ENCODE measurements around the gene AKIP1. TPM values are rescaled to one million over a fixed set of nuclear protein-coding genes. Genes with fewer than 3 reads are reported as not detected.

The AKIP1 gene
- polyA plus RNA-seq, 1 experiment: 41.4 TPM

DNA sequence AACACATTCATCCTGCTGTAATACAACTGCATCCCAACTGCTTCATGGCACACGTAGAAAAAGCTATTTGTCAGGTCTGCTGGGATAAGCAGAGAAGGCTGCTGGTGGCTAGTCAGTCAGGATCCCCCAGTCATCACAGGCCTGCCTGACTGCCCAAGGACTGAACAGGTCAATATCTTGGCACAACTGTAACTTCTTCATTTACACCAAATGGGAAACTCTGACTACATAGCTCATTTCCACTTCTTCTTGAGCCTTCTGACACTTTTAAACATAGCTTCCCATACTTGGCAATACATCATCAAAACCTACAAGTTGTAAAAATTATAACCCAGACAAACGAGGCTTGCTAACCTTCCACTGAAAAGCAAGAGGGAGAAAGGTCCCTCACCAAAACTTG is 50.4 kb downstream of the AKIP1 start:
- no peak for DNase-seq (ENCODE audit: low read depth, low spot score)
- Histone ChIP-seq H3K4me3 (ENCODE audit: low read depth, low read length) (no peak overlapping the region), H3K27me3 (ENCODE audit: control insufficient read depth, insufficient read depth, low read length) (no peaks in the 10 kb centered on the region), H3K27ac (ENCODE audit: low read depth, low read length) (no peak overlapping the region), H3K9me3 (ENCODE audit: control insufficient read depth, insufficient read depth, low read length) (no peaks in the 10 kb centered on the region; the same call in 1 of the 2 replicates)
- POLR2A ChIA-PET: no interaction called here
- no peak for TF ChIP-seq CTCF (IDR thresholded peaks at IDR 0.05; ENCODE audit: low read depth, low read length)
- CTCF ChIA-PET: interaction anchor here (1.0 to 3.5 kb wide), 6 partner anchors 13 to 321 kb away, joined by 3 to 33 read pairs (median 5); no protein-coding TSS in a partner anchor

- DNase-seq (ENCODE audit: low read depth, low spot score): no peak
- CTCF ChIA-PET: interaction anchor here (0.6 to 1.5 kb wide), 2 partner anchors 48 to 175 kb away, joined by 3 to 9 read pairs; no protein-coding TSS in a partner anchor
Observed at GRCh38 chr11:8962841-8963240, 51.9 kb downstream of the AKIP1 start.

GRCh38 chr11:8963569-8964323 is 52.8 kb downstream of the AKIP1 start:
- H3K27ac ChIP-seq (ENCODE audit: low read depth, low read length): peak overlapping the region; percentile 89
- POLR2A ChIA-PET: interaction anchor here (1.0 to 1.8 kb wide), 6 partner anchors 40 to 277 kb away, joined by 3 to 7 read pairs (median 6); partner anchors contain the start of gene NRIP3
- peak overlapping the region; percentile 93 for H3K4me3 ChIP-seq (ENCODE audit: low read depth, low read length)

More at GRCh38 chr11:8962841-8963240, 51.9 kb downstream of the AKIP1 start:
- Histone ChIP-seq H3K27ac (ENCODE audit: low read depth, low read length) (no peak overlapping the region), H3K9me3 (ENCODE audit: control insufficient read depth, insufficient read depth, low read length) (no peaks in the 10 kb centered on the region; the same call in 1 of the 2 replicates), H3K27me3 (ENCODE audit: control insufficient read depth, insufficient read depth, low read length) (no peaks in the 10 kb centered on the region), H3K4me3 (ENCODE audit: low read depth, low read length) (peak overlapping the region; percentile 93)
- TF ChIP-seq CTCF (IDR thresholded peaks at IDR 0.05; ENCODE audit: low read depth, low read length): no peak
- POLR2A ChIA-PET: interaction anchor here (1.6 kb wide), 1 partner anchor 274 kb away, joined by 3 read pairs; no protein-coding TSS in a partner anchor

GRCh38 chr11:8964324-8965320 is 53.6 kb downstream of the AKIP1 start, which contains the start of gene TMEM9B:
TMEM9B (minus strand) TSS chr11:8964442; CDS start chr11:8964313, 129 bp downstream.
- no peak for DNase-seq (ENCODE audit: low read depth, low spot score)
- CTCF ChIA-PET: interaction anchor here (0.7 to 1.5 kb wide), 4 partner anchors 22 to 173 kb away, joined by 3 to 9 read pairs (median 5); no protein-coding TSS in a partner anchor
- POLR2A ChIA-PET: interaction anchor here (0.6 to 1.8 kb wide), 10 partner anchors 17 to 293 kb away, joined by 3 to 7 read pairs (median 4); partner anchors contain the start of gene NRIP3

More at GRCh38 chr11:8963569-8964323, 52.8 kb downstream of the AKIP1 start:
- CTCF ChIA-PET: interaction anchor here (1.5 kb wide), 1 partner anchor 174 kb away, joined by 9 read pairs; no protein-coding TSS in a partner anchor
- no peak for TF ChIP-seq CTCF (IDR thresholded peaks at IDR 0.05; ENCODE audit: low read depth, low read length)
- H3K27me3 ChIP-seq (ENCODE audit: control insufficient read depth, insufficient read depth, low read length): no peaks in the 10 kb centered on the region
- no peak for DNase-seq (ENCODE audit: low read depth, low spot score)
- no peaks in the 10 kb centered on the region; the same call in 1 of the 2 replicates for H3K9me3 ChIP-seq (ENCODE audit: control insufficient read depth, insufficient read depth, low read length)

More at GRCh38 chr11:8964324-8965320, 53.6 kb downstream of the AKIP1 start, which contains the start of gene TMEM9B:
- Histone ChIP-seq H3K27ac (ENCODE audit: low read depth, low read length) (peak within 1 kb of the TSS; percentile 89), H3K4me3 (ENCODE audit: low read depth, low read length) (peak within 1 kb of the TSS; percentile 93), H3K27me3 (ENCODE audit: control insufficient read depth, insufficient read depth, low read length) (no peaks in the 10 kb centered on the region), H3K9me3 (ENCODE audit: control insufficient read depth, insufficient read depth, low read length) (no peaks in the 10 kb centered on the region; the same call in 1 of the 2 replicates)
- no peak for TF ChIP-seq CTCF (IDR thresholded peaks at IDR 0.05; ENCODE audit: low read depth, low read length)
